NT2/D1 (cell line): ENCODE measurements around the gene TEP1.

Experiments
- YY1 ChIP-seq: IDR thresholded peaks from 2 replicates; pipeline ENCODE4 v1.6.1; 2011; ENCODE audit not compliant: insufficient read length, insufficient read depth
- ZNF274 ChIP-seq: IDR thresholded peaks from 2 replicates; pipeline ENCODE4 v1.6.1; 2011; ENCODE audit warnings: mild to moderate bottlenecking, low read depth, low read length

DNA sequence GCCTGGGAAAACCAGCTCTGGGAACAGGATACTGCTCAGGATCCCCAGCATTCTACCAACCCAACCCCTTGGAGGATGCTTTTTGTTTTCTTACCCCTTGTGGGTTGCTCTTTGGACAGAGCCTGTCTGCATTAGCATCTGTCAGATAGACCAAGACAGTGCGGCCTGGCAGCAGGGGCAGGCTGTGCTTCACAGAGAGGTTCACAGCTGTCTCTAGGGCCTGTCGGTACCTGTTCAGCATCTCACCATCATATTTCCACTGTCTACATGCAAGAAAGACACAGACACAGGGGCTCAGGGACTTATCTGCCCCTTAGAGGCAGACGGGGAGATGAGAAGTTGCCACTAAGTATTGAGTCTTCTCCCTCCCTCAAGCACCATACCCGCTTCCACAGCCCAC is 21.8 kb downstream of the TEP1 start:
- TF ChIP-seq ZNF274 (no peak), YY1 (no peak)
